Esophagus muscularis mucosa (tissue), 4 donors: ENCODE results near the gene ARL4A. TPM values are rescaled to one million over a fixed set of nuclear protein-coding genes. Genes with fewer than 3 reads are reported as not detected.

Source experiments
- DNase-seq: peaks from one replicate; pipeline ENCODE4 v3.0.0-alpha.2; 2017; ENCODE audit errors: extremely low spot score
- H3K27ac ChIP-seq, 4 donors: fragments of 200-600 bp; sonication (generic); replicated peaks in 1 of 4; 1 replicate in 3 of 4; 2 replicates in 1 of 4; pipeline ENCODE4 v1.5.1; 2016 to 2019; ENCODE audit warnings: mild to moderate bottlenecking in 1 of 4
- H3K27me3 ChIP-seq, 4 donors: fragments of 200-600 bp; sonication (generic); one replicate each; pipeline versions ENCODE4 v1.5.1 to v1.6.0; 2016 to 2019
- H3K36me3 ChIP-seq, 4 donors: fragments of 200-600 bp; sonication (generic); one replicate each; pipeline ENCODE4 v1.5.1; 2016 to 2019
- H3K4me1 ChIP-seq, 4 donors: fragments of 200-600 bp; sonication (generic); one replicate each; pipeline ENCODE4 v1.5.1; 2016 to 2019
- H3K4me3 ChIP-seq, 4 donors: fragments of 200-600 bp; sonication (generic); 1 replicate in 2 of 4; 2 replicates in 2 of 4; pipeline ENCODE4 v1.5.1; 2016 to 2019; ENCODE audit warnings: mild to moderate bottlenecking in 4 of 4, moderate library complexity in 1 of 4
- H3K9me3 ChIP-seq, 4 donors: fragments of 200-600 bp; sonication (generic); 1 replicate in 3 of 4; 2 replicates in 1 of 4; pipeline ENCODE4 v1.5.1; 2016 to 2019
- CTCF ChIP-seq, 3 experiments: fragments of 200-600 bp in 2 of 3; fragments of 450-650 bp in 1 of 3; sonication (generic) in 2 of 3; IDR thresholded peaks; one replicate each; pipeline ENCODE4 v1.5.1; 2017 to 2019; ENCODE audit warnings: antibody characterized with exemption in 3 of 3, mild to moderate bottlenecking in 2 of 3, moderate library complexity in 1 of 3
- EP300 ChIP-seq: sonication (generic); formaldehyde crosslinking; IDR thresholded peaks from one replicate; pipeline ENCODE4 v1.6.1; 2017; ENCODE audit warnings: antibody characterized with exemption
- POLR2A ChIP-seq: fragments of 450-650 bp; IDR thresholded peaks from one replicate; pipeline ENCODE4 v1.6.1; 2017; ENCODE audit warnings: antibody characterized with exemption, moderate library complexity, mild to moderate bottlenecking, low read depth
- POLR2AphosphoS5 ChIP-seq, 2 donors: sonication (generic); formaldehyde crosslinking; IDR thresholded peaks; one replicate each; pipeline ENCODE4 v1.6.1; 2017; ENCODE audit warnings: antibody characterized with exemption in 2 of 2
- WGBS: methylation state at CpG from one replicate; pipeline ENCODE4 v1.1.5; 2018; 5-methylcytosine and 5-hydroxymethylcytosine counted together
- intact Hi-C: fragments of 100-400 bp; cut with DNase I; formaldehyde crosslinking; loops from one replicate; pipeline ENCODE4 v1.15.1; 2023
- total RNA-seq, 4 donors: library from RNA; depleted of rRNA; stranded (reverse); fragments of >200 nt; gene quantifications; one replicate each; pipeline versions ENCODE4 v1.1.0 to v1.2.1, GENCODE V29; 2016

Gene ARL4A
- total RNA-seq, 4 donors from 2014 or later, result 34.9 to 62.3 (median 52.4) TPM

DNA sequence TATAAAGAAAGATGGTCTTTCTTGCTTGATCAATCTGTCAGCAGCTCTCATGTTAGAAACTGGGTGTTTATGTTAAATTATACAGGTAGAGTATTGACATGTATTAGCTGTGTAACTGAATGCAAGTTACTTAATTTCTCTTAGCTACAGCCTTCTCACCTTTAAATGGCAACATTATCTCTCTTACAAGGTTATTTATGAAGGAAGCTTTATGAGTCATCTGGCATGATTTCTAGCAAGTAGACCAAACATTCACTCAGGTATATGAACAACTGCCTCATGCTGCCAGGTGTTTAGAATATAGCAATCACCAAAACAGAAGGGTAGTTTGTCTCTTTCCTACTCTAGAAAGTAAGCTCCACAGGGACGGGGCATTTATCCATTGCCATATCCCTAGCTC lies 8.5 kb downstream of the ARL4A start:
- TF ChIP-seq CTCF (IDR thresholded peaks at IDR 0.05) (no peak), POLR2A (no peak), POLR2AphosphoS5 (IDR thresholded peaks at IDR 0.05) (no peak), EP300 (no peak)
- 93% methylated on average over 1 of the region's 1 CpG for WGBS
- intact Hi-C loops, result no loop called here
- Histone ChIP-seq H3K27ac (no peak overlapping the region), H3K36me3 (no peaks in the 10 kb centered on the region), H3K9me3 (peaks cover 0 to under 1% (median 0%) of the 10 kb centered on the region in 4 donors), H3K27me3 (no peaks in the 10 kb centered on the region), H3K4me3 (no peak overlapping the region), H3K4me1 (peaks cover under 1 to 14% (median 3%) of the 10 kb centered on the region in 4 donors)
- DNase-seq, result no peak

- 96% methylated on average over 10 of the region's 10 CpGs for WGBS
- intact Hi-C loops, result no loop called here
- no peak for DNase-seq
- peaks cover 0 to 9% (median 4%) of the 10 kb centered on the region in 4 donors for H3K9me3 ChIP-seq
- H3K4me3 ChIP-seq, result no peak overlapping the region
- H3K36me3 ChIP-seq, result no peaks in the 10 kb centered on the region
- TF ChIP-seq POLR2A (no peak), EP300 (no peak)
- H3K27me3 ChIP-seq, result no peaks in the 10 kb centered on the region
- H3K27ac ChIP-seq, result no peak overlapping the region
- H3K4me1 ChIP-seq, result peaks cover 0 to 5% (median 0%) of the 10 kb centered on the region in 4 donors
These were observed 11.9 kb downstream of the ARL4A start for GRCh38 chr7:12699299-12699698.

- no peaks in the 10 kb centered on the region for H3K27me3 ChIP-seq
- no peak overlapping the region for H3K27ac ChIP-seq
- WGBS, result 81% methylated on average over 2 of the region's 2 CpGs
- no peaks in the 10 kb centered on the region for H3K36me3 ChIP-seq
- intact Hi-C loops, result no loop called here
- TF ChIP-seq POLR2AphosphoS5 (IDR thresholded peaks at IDR 0.05) (no peak), POLR2A (no peak), EP300 (no peak), CTCF (IDR thresholded peaks at IDR 0.05) (no peak)
- no peak overlapping the region for H3K4me3 ChIP-seq
- peaks cover 0 to 9% (median 4%) of the 10 kb centered on the region in 4 donors for H3K9me3 ChIP-seq
- no peaks in the 10 kb centered on the region for H3K4me1 ChIP-seq
- no peak for DNase-seq
These were observed 14.0 kb downstream of the ARL4A start for GRCh38 chr7:12701433-12701832.

DNA sequence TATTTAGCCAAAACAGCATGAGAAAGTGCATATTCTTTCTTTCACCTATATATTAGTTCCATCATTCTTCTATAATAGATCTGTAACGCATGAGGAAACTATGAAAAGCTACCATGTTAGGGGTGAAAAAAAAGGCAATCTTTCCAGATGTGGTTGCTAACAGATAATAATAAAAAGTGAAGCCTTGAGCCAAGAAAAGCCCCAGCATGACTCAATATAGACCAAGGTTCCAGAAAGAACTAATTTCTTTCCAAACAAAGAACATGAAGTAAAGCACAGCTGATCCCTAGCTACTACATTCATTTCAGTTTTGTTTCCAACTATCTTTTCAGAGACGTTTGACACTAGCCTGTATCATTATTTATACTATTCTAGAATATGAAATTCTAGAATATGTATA lies 16.4 kb downstream of the ARL4A start:
- no peak for TF ChIP-seq POLR2A
- DNase-seq, result no peak
- Histone ChIP-seq H3K36me3 (no peaks in the 10 kb centered on the region), H3K27me3 (no peaks in the 10 kb centered on the region), H3K4me1 (peaks cover 0 to 7% (median 3%) of the 10 kb centered on the region in 4 donors), H3K27ac (no peak overlapping the region), H3K4me3 (no peak overlapping the region), H3K9me3 (peaks cover 0 to 9% (median 4%) of the 10 kb centered on the region in 4 donors)
- intact Hi-C loops, result no loop called here
- 68% methylated on average over 2 of the region's 2 CpGs for WGBS

DNA sequence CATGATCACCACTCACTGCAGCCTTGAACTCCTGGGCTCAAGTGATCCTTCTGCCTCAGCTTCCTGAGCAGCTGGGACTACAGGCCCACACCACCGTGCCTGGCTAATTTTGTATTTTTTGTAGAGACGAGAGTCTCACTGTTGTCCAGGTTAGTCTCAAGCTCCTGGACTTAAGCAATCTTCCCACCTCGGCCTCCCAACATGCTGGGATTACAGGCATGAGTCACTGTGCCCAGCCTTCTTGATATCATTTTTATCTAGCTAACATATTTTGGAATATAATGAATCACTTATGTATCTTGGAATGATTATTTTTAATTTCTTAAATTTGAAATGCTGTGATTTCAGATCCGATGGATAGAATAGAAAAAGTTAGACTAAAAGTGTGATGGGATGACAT lies 18.4 kb downstream of the ARL4A start:
- 94% methylated on average over 4 of the region's 4 CpGs for WGBS
- DNase-seq, result no peak
- intact Hi-C loops, result no loop called here
- TF ChIP-seq EP300, result no peak
- TF ChIP-seq POLR2A, result no peak
- no peak for TF ChIP-seq POLR2AphosphoS5 (IDR thresholded peaks at IDR 0.05)
- H3K9me3 ChIP-seq, result peaks cover 0 to 9% (median 4%) of the 10 kb centered on the region in 4 donors
- H3K36me3 ChIP-seq, result no peaks in the 10 kb centered on the region
- H3K27me3 ChIP-seq, result no peaks in the 10 kb centered on the region
- no peak overlapping the region for H3K4me3 ChIP-seq
- H3K4me1 ChIP-seq, result peaks cover 0 to 14% (median 5%) of the 10 kb centered on the region in 4 donors
- no peak overlapping the region for H3K27ac ChIP-seq

GRCh38 chr7:12706900-12707536 lies 19.6 kb downstream of the ARL4A start:
- Histone ChIP-seq H3K27me3 (no peaks in the 10 kb centered on the region), H3K27ac (no peak overlapping the region), H3K36me3 (no peaks in the 10 kb centered on the region), H3K4me3 (no peak overlapping the region), H3K9me3 (no peaks in the 10 kb centered on the region), H3K4me1 (peaks cover 0 to 14% (median 5%) of the 10 kb centered on the region in 4 donors)
- TF ChIP-seq CTCF (IDR thresholded peaks at IDR 0.05) (no peak), EP300 (no peak), POLR2AphosphoS5 (IDR thresholded peaks at IDR 0.05) (no peak), POLR2A (no peak)
- intact Hi-C loops, result no loop called here
- no peak for DNase-seq
